ENCODE results near the gene SLC39A13. TPM values are rescaled to one million over a fixed set of nuclear protein-coding genes. Genes with fewer than 3 reads are reported as not detected.
A peak's percentile ranks its signal among the peaks of the same experiment; 100 is the strongest.

The SLC39A13 gene
- total RNA-seq, 4 donors from 2014 or later = 68.8 to 218 (median 78.9) TPM

DNA sequence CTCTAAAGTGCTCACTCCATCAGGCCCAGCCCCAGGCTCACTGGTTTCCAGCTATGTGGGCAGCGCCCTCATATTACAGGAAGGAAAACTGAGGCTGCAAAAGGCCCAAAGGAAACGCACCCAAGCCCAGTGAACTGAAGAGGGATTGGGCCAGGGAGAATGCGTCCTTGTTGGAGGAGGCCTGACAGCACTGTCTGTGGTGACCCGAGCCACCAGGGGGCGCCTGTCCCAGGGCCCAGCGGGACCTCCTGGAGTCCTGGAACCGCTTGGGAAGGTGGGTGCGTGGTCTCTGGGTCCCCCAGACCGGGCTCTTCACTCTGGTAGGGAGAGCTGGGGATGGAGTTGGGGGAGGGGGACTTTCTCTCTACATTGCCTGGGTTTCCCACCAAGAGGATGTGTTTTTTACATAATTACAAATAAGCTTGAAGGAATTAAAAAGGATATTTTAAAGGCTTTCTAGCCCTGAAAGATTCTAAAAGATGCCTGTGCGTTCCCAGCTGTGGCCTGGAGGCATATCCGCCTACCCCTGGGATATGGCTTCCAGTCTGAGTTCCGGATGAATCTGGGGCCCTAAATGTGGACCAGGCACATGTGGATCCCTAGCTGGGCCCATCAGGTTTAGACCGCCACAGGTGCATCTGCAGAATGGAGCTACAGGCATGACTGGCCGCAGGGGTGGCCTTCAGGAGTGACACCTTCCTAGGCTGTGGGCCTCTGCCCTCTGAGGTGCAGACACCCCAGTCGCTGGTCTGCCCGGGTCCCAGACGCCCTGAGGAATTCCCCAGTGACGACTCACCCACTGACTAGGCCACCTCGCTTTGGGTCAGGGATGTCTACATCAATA lies 34.3 kb upstream of the SLC39A13 start:
- ATAC-seq = peak; percentile 85
- Histone ChIP-seq H3K27me3 (no peaks in the 10 kb centered on the region), H3K4me3 (no peak overlapping the region), H3K27ac (peak overlapping the region in 1 of 4 donors; percentile 33), H3K36me3 (no peaks in the 10 kb centered on the region), H3K9me3 (no peaks in the 10 kb centered on the region), H3K4me1 (peaks cover 0 to 8% (median 0%) of the 10 kb centered on the region in 3 donors)
- WGBS, 2 donors (ENCODE audit: low coverage in 1 of 2) = 25% methylated on average over 7 of the region's 19 CpGs; no CpG with 5 or more reads in 1 of the 2 donors
- TF ChIP-seq POLR2A (IDR thresholded peaks at IDR 0.05) = no peak
- TF ChIP-seq, protein P1, sequence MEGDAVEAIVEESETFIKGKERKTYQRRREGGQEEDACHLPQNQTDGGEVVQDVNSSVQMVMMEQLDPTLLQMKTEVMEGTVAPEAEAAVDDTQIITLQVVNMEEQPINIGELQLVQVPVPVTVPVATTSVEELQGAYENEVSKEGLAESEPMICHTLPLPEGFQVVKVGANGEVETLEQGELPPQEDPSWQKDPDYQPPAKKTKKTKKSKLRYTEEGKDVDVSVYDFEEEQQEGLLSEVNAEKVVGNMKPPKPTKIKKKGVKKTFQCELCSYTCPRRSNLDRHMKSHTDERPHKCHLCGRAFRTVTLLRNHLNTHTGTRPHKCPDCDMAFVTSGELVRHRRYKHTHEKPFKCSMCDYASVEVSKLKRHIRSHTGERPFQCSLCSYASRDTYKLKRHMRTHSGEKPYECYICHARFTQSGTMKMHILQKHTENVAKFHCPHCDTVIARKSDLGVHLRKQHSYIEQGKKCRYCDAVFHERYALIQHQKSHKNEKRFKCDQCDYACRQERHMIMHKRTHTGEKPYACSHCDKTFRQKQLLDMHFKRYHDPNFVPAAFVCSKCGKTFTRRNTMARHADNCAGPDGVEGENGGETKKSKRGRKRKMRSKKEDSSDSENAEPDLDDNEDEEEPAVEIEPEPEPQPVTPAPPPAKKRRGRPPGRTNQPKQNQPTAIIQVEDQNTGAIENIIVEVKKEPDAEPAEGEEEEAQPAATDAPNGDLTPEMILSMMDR (IDR thresholded peaks at IDR 0.05) = peak in 3 of 4 experiments; percentile 91 to 96 (median 93)

DNA sequence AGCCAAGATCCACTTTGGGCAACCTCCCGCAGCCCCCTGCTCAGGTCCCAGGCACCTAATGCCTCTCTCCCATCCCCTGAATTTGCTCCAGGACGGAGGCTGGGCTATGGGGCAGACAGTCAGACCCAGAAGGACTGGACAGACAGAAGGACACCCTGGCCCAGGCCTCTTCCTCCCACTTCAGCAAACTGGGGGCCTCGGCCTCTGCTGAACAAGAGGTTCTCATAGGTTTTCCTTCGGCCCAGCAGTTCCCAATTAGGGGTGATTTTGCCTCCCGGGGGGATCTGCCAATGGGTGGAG lies 33.7 kb upstream of the SLC39A13 start:
- no peak overlapping the region for H3K4me3 ChIP-seq
- no peaks in the 10 kb centered on the region for H3K27me3 ChIP-seq

DNA sequence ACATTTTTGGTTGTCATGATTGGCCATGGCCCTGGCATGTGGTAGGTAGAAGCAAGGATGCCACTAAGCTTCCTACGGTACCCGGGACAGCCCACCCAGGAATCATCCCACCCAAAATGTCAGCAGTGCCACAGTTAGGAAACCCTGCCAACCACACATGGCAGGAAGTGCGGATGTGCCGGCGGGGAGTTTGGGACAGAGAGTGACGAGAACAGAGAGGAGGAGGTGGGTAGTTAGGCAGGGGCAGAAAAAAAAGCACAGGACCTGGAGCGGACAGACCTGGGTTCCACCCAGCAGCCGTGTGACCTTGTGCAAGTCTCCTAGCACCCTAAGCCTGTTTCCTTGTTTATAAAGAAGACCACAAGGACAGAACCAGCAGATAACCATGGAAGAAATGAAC lies 33.4 kb upstream of the SLC39A13 start:
- Histone ChIP-seq H3K27me3 (no peaks in the 10 kb centered on the region), H3K4me1 (peaks cover 0 to 8% (median 0%) of the 10 kb centered on the region in 3 donors), H3K36me3 (no peaks in the 10 kb centered on the region), H3K27ac (peak overlapping the region in 1 of 4 donors; percentile 33), H3K4me3 (peak overlapping the region in 1 of 2 donors; percentile 42), H3K9me3 (no peaks in the 10 kb centered on the region)
- 79 to 87% methylated on average over 2 to 6 of the region's 8 CpGs for WGBS, 2 donors (ENCODE audit: low coverage in 1 of 2)
- no peak for TF ChIP-seq EP300 (IDR thresholded peaks at IDR 0.05)
- no peak for TF ChIP-seq POLR2AphosphoS5 (IDR thresholded peaks at IDR 0.05)
- TF ChIP-seq, protein P1 (IDR thresholded peaks at IDR 0.05) = no peak
- no peak for TF ChIP-seq POLR2A (IDR thresholded peaks at IDR 0.05)
- ATAC-seq = no peak

More for the DNA sequence above, 33.7 kb upstream of the SLC39A13 start:
- WGBS, 2 donors (ENCODE audit: low coverage in 1 of 2) = 0% methylated on average over 1 of the region's 5 CpGs; no CpG with 5 or more reads in 1 of the 2 donors
- H3K36me3 ChIP-seq = no peaks in the 10 kb centered on the region
- H3K9me3 ChIP-seq = no peaks in the 10 kb centered on the region
- TF ChIP-seq POLR2A (IDR thresholded peaks at IDR 0.05) = no peak
- TF ChIP-seq POLR2AphosphoS5 (IDR thresholded peaks at IDR 0.05) = no peak
- TF ChIP-seq, protein P1 (IDR thresholded peaks at IDR 0.05) = no peak
- TF ChIP-seq EP300 (IDR thresholded peaks at IDR 0.05) = no peak
- H3K27ac ChIP-seq = peak overlapping the region in 1 of 4 donors; percentile 33
- ATAC-seq = no peak
- peaks cover 0 to 8% (median 0%) of the 10 kb centered on the region in 3 donors for H3K4me1 ChIP-seq

DNA sequence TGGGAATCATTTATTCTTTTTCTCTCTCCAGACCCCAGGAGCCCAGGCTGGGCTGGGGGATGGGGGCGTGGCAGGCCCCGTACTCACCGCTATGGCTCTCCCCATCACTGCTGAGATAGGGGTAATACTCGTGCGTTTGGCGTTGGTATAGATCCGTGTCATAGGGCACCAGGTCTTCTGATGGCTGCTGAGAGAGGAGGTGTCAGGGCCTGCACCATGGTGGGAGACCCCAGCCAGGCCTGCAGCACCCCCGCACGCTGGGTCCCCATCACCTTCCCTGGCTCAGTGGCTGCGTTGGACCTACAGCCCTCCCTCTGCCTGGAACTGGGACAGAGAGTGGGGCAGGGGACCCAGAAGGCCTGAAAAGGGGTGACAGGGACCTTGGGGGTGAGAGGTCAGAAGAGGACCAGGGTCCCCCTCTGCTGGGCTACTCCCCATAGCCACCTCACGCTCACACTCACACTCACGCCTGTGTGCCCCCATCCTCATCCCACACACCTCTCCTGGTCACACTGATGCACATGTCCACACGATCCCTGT lies 32.8 kb upstream of the SLC39A13 start:
- H3K36me3 ChIP-seq = no peaks in the 10 kb centered on the region
- H3K4me3 ChIP-seq = peak overlapping the region in 1 of 2 donors; percentile 42
- TF ChIP-seq EP300 (IDR thresholded peaks at IDR 0.05) = no peak
- TF ChIP-seq, protein P1 (IDR thresholded peaks at IDR 0.05) = no peak
- TF ChIP-seq POLR2AphosphoS5 (IDR thresholded peaks at IDR 0.05) = no peak
- no peak for TF ChIP-seq POLR2A (IDR thresholded peaks at IDR 0.05)
- peaks cover 0 to 8% (median 0%) of the 10 kb centered on the region in 3 donors for H3K4me1 ChIP-seq
- ATAC-seq = no peak
- H3K27me3 ChIP-seq = no peaks in the 10 kb centered on the region
- H3K27ac ChIP-seq = no peak overlapping the region
- WGBS, 2 donors (ENCODE audit: low coverage in 1 of 2) = 78 to 86% methylated on average over 6 to 13 of the region's 13 CpGs
- no peaks in the 10 kb centered on the region for H3K9me3 ChIP-seq

Measured in gastroesophageal sphincter (tissue), 4 donors.